Stomach smooth muscle (tissue), 2 donors: ENCODE results near the gene MEPE.

ENCODE experiments used
- H3K27ac ChIP-seq: one replicate; pipeline ENCODE4 v1.7.0; 2013; ENCODE audit warnings: mild to moderate bottlenecking, low read length, inconsistent platforms
- H3K27me3 ChIP-seq, 2 donors: one replicate each; pipeline ENCODE4 v1.7.0; 2013; ENCODE audit warnings: low read length in 2 of 2; ENCODE audit not compliant: insufficient read depth in 2 of 2, control insufficient read depth in 1 of 2
- H3K36me3 ChIP-seq, 2 donors: one replicate each; pipeline ENCODE4 v1.7.0; 2013; ENCODE audit warnings: low read length in 2 of 2; ENCODE audit not compliant: control insufficient read depth in 2 of 2, insufficient read depth in 2 of 2
- H3K4me1 ChIP-seq: one replicate; pipeline ENCODE4 v1.7.0; 2013; ENCODE audit warnings: low read length; ENCODE audit not compliant: control insufficient read depth, insufficient read depth
- H3K4me3 ChIP-seq, 2 donors: one replicate each; pipeline ENCODE4 v1.7.0; 2013; ENCODE audit warnings: low read length in 2 of 2
- H3K9ac ChIP-seq, 2 donors: one replicate each; pipeline ENCODE4 v1.7.0; 2013; ENCODE audit warnings: low read length in 2 of 2, mild to moderate bottlenecking in 1 of 2
- H3K9me3 ChIP-seq, 2 donors: one replicate each; pipeline ENCODE4 v1.7.0; 2013; ENCODE audit warnings: low read length in 2 of 2; ENCODE audit not compliant: control insufficient read depth in 2 of 2
- donor health status: healthy.
- donor health status: Pancreatic carcinoma.

The MEPE gene

GRCh38 chr4:87843936-87844335 is 11.2 kb downstream of the MEPE start:
- H3K36me3 ChIP-seq, result no peaks in the 10 kb centered on the region
- no peaks in the 10 kb centered on the region for H3K9me3 ChIP-seq
- H3K27me3 ChIP-seq, result no peaks in the 10 kb centered on the region
- H3K9ac ChIP-seq, result no peak overlapping the region
- H3K4me3 ChIP-seq, result no peak overlapping the region
- no peaks in the 10 kb centered on the region for H3K4me1 ChIP-seq
- H3K27ac ChIP-seq, result no peak overlapping the region

GRCh38 chr4:87844452-87844851 is 11.7 kb downstream of the MEPE start:
- Histone ChIP-seq H3K36me3 (no peaks in the 10 kb centered on the region), H3K4me3 (no peak overlapping the region), H3K4me1 (no peaks in the 10 kb centered on the region), H3K9ac (no peak overlapping the region), H3K27me3 (no peaks in the 10 kb centered on the region), H3K27ac (no peak overlapping the region), H3K9me3 (no peaks in the 10 kb centered on the region)

GRCh38 chr4:87846226-87846625 is 13.5 kb downstream of the MEPE start:
- Histone ChIP-seq H3K4me3 (no peak overlapping the region), H3K27me3 (no peaks in the 10 kb centered on the region), H3K27ac (no peak overlapping the region), H3K36me3 (no peaks in the 10 kb centered on the region), H3K4me1 (no peaks in the 10 kb centered on the region), H3K9me3 (no peaks in the 10 kb centered on the region), H3K9ac (no peak overlapping the region)

- H3K27ac ChIP-seq, result no peak overlapping the region
- no peaks in the 10 kb centered on the region for H3K9me3 ChIP-seq
- no peaks in the 10 kb centered on the region for H3K27me3 ChIP-seq
- no peaks in the 10 kb centered on the region for H3K36me3 ChIP-seq
- peak overlapping the region in 1 of 2 donors; percentile 1 for H3K9ac ChIP-seq
- H3K4me3 ChIP-seq, result peak overlapping the region; percentile 37 to 58
- no peaks in the 10 kb centered on the region for H3K4me1 ChIP-seq
These were observed 16.0 kb downstream of the MEPE start for GRCh38 chr4:87848622-87849351.

GRCh38 chr4:87849612-87850011 is 16.8 kb downstream of the MEPE start:
- Histone ChIP-seq H3K27me3 (no peaks in the 10 kb centered on the region), H3K9ac (no peak overlapping the region), H3K4me3 (no peak overlapping the region), H3K36me3 (no peaks in the 10 kb centered on the region), H3K4me1 (no peaks in the 10 kb centered on the region), H3K27ac (no peak overlapping the region), H3K9me3 (no peaks in the 10 kb centered on the region)

GRCh38 chr4:87851332-87851731 is 18.6 kb downstream of the MEPE start:
- no peak overlapping the region for H3K27ac ChIP-seq
- no peaks in the 10 kb centered on the region for H3K4me1 ChIP-seq
- no peak overlapping the region for H3K9ac ChIP-seq

GRCh38 chr4:87851953-87852352 is 19.2 kb downstream of the MEPE start:
- H3K9ac ChIP-seq, result no peak overlapping the region
- H3K27ac ChIP-seq, result no peak overlapping the region
- H3K36me3 ChIP-seq, result no peaks in the 10 kb centered on the region
- no peaks in the 10 kb centered on the region for H3K27me3 ChIP-seq
- no peaks in the 10 kb centered on the region for H3K9me3 ChIP-seq
- no peaks in the 10 kb centered on the region for H3K4me1 ChIP-seq
- H3K4me3 ChIP-seq, result no peak overlapping the region

More at GRCh38 chr4:87851332-87851731, 18.6 kb downstream of the MEPE start:
- H3K4me3 ChIP-seq, result no peak overlapping the region
- no peaks in the 10 kb centered on the region for H3K9me3 ChIP-seq
- no peaks in the 10 kb centered on the region for H3K27me3 ChIP-seq
- H3K36me3 ChIP-seq, result no peaks in the 10 kb centered on the region

GRCh38 chr4:87853108-87853507 is 20.3 kb downstream of the MEPE start:
- H3K36me3 ChIP-seq, result no peaks in the 10 kb centered on the region
- no peaks in the 10 kb centered on the region for H3K4me1 ChIP-seq
- H3K27ac ChIP-seq, result no peak overlapping the region
- H3K27me3 ChIP-seq, result no peaks in the 10 kb centered on the region
- H3K9ac ChIP-seq, result no peak overlapping the region
- no peaks in the 10 kb centered on the region for H3K9me3 ChIP-seq
- no peak overlapping the region for H3K4me3 ChIP-seq

GRCh38 chr4:87853891-87854290 is 21.1 kb downstream of the MEPE start:
- Histone ChIP-seq H3K9ac (no peak overlapping the region), H3K4me1 (no peaks in the 10 kb centered on the region), H3K9me3 (no peaks in the 10 kb centered on the region), H3K27me3 (no peaks in the 10 kb centered on the region), H3K36me3 (no peaks in the 10 kb centered on the region), H3K4me3 (no peak overlapping the region), H3K27ac (no peak overlapping the region)

GRCh38 chr4:87855559-87855958 is 22.8 kb downstream of the MEPE start:
- Histone ChIP-seq H3K9me3 (no peaks in the 10 kb centered on the region), H3K27ac (no peak overlapping the region), H3K4me3 (no peak overlapping the region), H3K36me3 (no peaks in the 10 kb centered on the region), H3K9ac (no peak overlapping the region), H3K27me3 (no peaks in the 10 kb centered on the region), H3K4me1 (no peaks in the 10 kb centered on the region)

GRCh38 chr4:87856816-87857215 is 24.0 kb downstream of the MEPE start:
- H3K4me3 ChIP-seq, result no peak overlapping the region
- no peak overlapping the region for H3K9ac ChIP-seq
- no peaks in the 10 kb centered on the region for H3K36me3 ChIP-seq
- H3K27me3 ChIP-seq, result no peaks in the 10 kb centered on the region
- H3K27ac ChIP-seq, result no peak overlapping the region
- H3K9me3 ChIP-seq, result no peaks in the 10 kb centered on the region
- H3K4me1 ChIP-seq, result no peaks in the 10 kb centered on the region
